SK-N-SH treated with all-trans-retinoic acid at 6 μM for 48 hours (cell line): ENCODE results near the gene MPP3.

Experiments used
- ATAC-seq: fragments of 200-7000 bp; cut with Tn5 transposase; 3 replicates; pipeline ENCODE4 v1.9.1; 2020; ENCODE audit warnings: mild to moderate bottlenecking, moderate library complexity
- BACH2 ChIP-seq: fragments of 250-450 bp; sonication (Bioruptor Pico); IDR thresholded peaks from 2 replicates; pipeline ENCODE4 v1.9.0; 2021; ENCODE audit warnings: mild to moderate bottlenecking, borderline replicate concordance
- CSDC2 ChIP-seq: fragments of 250-450 bp; sonication (Bioruptor Pico); IDR thresholded peaks from 2 replicates; pipeline ENCODE4 v1.5.0; 2020; ENCODE audit warnings: mild to moderate bottlenecking, moderate library complexity
- ESRRG ChIP-seq: fragments of 250-450 bp; sonication (Bioruptor Pico); IDR thresholded peaks from 2 replicates; pipeline ENCODE4 v1.6.1; 2021; ENCODE audit warnings: mild to moderate bottlenecking
- GLIS3 ChIP-seq: fragments of 250-450 bp; sonication (Bioruptor Pico); IDR thresholded peaks from 2 replicates; pipeline ENCODE4 v1.5.0; 2020; ENCODE audit warnings: mild to moderate bottlenecking, moderate library complexity
- ISL1 ChIP-seq: fragments of 250-450 bp; sonication (Bioruptor Pico); IDR thresholded peaks from 2 replicates; pipeline ENCODE4 v2.1.2; 2022; ENCODE audit warnings: mild to moderate bottlenecking, moderate library complexity
- OSR1 ChIP-seq: fragments of 250-450 bp; sonication (Bioruptor Pico); IDR thresholded peaks from 2 replicates; pipeline ENCODE4 v1.8.0; 2022; ENCODE audit warnings: moderate library complexity, mild to moderate bottlenecking, inconsistent platforms
- PPARA ChIP-seq: fragments of 250-450 bp; sonication (Bioruptor Pico); IDR thresholded peaks from 2 replicates; pipeline ENCODE4 v1.5.0; 2020; ENCODE audit warnings: mild to moderate bottlenecking, borderline replicate concordance
- RARB ChIP-seq: fragments of 250-450 bp; sonication (Bioruptor Pico); IDR thresholded peaks from 2 replicates; pipeline ENCODE4 v1.8.0; 2021; ENCODE audit warnings: mild to moderate bottlenecking, moderate library complexity
- SNAI2 ChIP-seq: fragments of 250-450 bp; sonication (Bioruptor Pico); IDR thresholded peaks from 2 replicates; pipeline ENCODE4 v1.5.0; 2020; ENCODE audit warnings: mild to moderate bottlenecking, moderate library complexity
- TOX ChIP-seq: fragments of 250-450 bp; sonication (Bioruptor Pico); IDR thresholded peaks from 2 replicates; pipeline ENCODE4 v1.8.0; 2021; ENCODE audit warnings: mild to moderate bottlenecking, moderate library complexity, borderline replicate concordance
- ZC3H10 ChIP-seq: fragments of 250-450 bp; sonication (Bioruptor Pico); IDR thresholded peaks from 2 replicates; pipeline ENCODE4 v1.5.1; 2021; ENCODE audit warnings: mild to moderate bottlenecking, moderate library complexity
- ZFP3 ChIP-seq: fragments of 250-450 bp; sonication (Bioruptor Pico); IDR thresholded peaks from 2 replicates; pipeline ENCODE4 v1.5.0; 2020; ENCODE audit warnings: mild to moderate bottlenecking, moderate library complexity
- ZFP30 ChIP-seq: fragments of 450-650 bp; formaldehyde crosslinking; IDR thresholded peaks from 2 replicates; pipeline ENCODE4 v1.5.0; 2022; ENCODE audit warnings: mild to moderate bottlenecking, moderate library complexity
- ZNF565 ChIP-seq: fragments of 450-650 bp; formaldehyde crosslinking; conservative IDR thresholded peaks from 2 replicates; pipeline ENCODE4 v1.5.0; 2020; ENCODE audit warnings: low read depth, mild to moderate bottlenecking, moderate library complexity
- ZNF70 ChIP-seq: fragments of 450-650 bp; formaldehyde crosslinking; IDR thresholded peaks from 2 replicates; pipeline ENCODE4 v1.5.0; 2020; ENCODE audit warnings: mild to moderate bottlenecking, moderate library complexity
- ZNF8 ChIP-seq: fragments of 450-650 bp; formaldehyde crosslinking; IDR thresholded peaks from 2 replicates; pipeline ENCODE4 v1.5.0; 2020; ENCODE audit warnings: mild to moderate bottlenecking, moderate library complexity
- TF ChIP-seq, protein P1 (sequence below): fragments of 250-450 bp; sonication (Bioruptor Pico); IDR thresholded peaks from 2 replicates; pipeline ENCODE4 v1.5.1; 2021; ENCODE audit warnings: mild to moderate bottlenecking, moderate library complexity
- TF ChIP-seq, protein P2 (sequence below): fragments of 250-450 bp; sonication (Bioruptor Pico); IDR thresholded peaks from 2 replicates; pipeline ENCODE4 v1.5.0; 2020; ENCODE audit warnings: mild to moderate bottlenecking, moderate library complexity
- TF ChIP-seq, protein P3 (sequence below): fragments of 250-450 bp; sonication (Bioruptor Pico); IDR thresholded peaks from 2 replicates; pipeline ENCODE4 v1.5.1; 2020; ENCODE audit warnings: low read depth, mild to moderate bottlenecking, moderate library complexity
- TF ChIP-seq, protein P4 (sequence below): fragments of 250-450 bp; sonication (Bioruptor Pico); IDR thresholded peaks from 2 replicates; pipeline ENCODE4 v1.8.0; 2021; ENCODE audit warnings: low read depth, mild to moderate bottlenecking, moderate library complexity, borderline replicate concordance

Gene MPP3

DNA sequence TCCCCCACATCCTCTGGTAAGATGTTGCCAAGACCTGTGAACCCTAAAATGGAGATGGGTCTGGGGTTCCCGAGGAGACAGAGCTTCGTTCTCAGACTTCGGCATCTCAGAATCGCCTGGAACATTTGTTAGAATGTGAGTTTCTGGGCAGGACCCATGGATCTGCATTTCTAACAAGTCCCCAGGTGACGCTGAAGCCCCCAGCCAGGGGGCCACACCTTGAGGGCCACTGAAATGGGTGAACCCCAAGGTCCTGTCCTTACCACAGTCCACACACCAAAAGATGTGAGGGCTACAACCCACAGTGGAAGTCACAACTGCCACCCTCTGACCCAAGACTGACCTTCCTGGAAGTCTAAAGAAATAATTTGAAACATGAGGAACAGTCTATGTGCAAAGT, 14.0 kb downstream of the MPP3 start:
- no peak for ATAC-seq
- TF ChIP-seq ESRRG (CRISPR knock-in tag) (no peak), ISL1 (CRISPR knock-in tag) (no peak), ZFP3 (CRISPR knock-in tag) (no peak), OSR1 (CRISPR knock-in tag) (no peak), ZC3H10 (CRISPR knock-in tag) (no peak), ZNF565 (CRISPR knock-in tag) (no peak), TOX (CRISPR knock-in tag) (no peak), BACH2 (no peak), RARB (CRISPR knock-in tag) (no peak), ZNF8 (CRISPR knock-in tag) (no peak), ZNF70 (CRISPR knock-in tag) (no peak), CSDC2 (CRISPR knock-in tag) (no peak)
- TF ChIP-seq, protein P1, sequence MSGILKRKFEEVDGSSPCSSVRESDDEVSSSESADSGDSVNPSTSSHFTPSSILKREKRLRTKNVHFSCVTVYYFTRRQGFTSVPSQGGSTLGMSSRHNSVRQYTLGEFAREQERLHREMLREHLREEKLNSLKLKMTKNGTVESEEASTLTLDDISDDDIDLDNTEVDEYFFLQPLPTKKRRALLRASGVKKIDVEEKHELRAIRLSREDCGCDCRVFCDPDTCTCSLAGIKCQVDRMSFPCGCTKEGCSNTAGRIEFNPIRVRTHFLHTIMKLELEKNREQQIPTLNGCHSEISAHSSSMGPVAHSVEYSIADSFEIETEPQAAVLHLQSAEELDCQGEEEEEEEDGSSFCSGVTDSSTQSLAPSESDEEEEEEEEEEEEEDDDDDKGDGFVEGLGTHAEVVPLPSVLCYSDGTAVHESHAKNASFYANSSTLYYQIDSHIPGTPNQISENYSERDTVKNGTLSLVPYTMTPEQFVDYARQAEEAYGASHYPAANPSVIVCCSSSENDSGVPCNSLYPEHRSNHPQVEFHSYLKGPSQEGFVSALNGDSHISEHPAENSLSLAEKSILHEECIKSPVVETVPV (CRISPR knock-in tag) = no peak

GRCh38 chr17:43817826-43818225, 15.1 kb downstream of the MPP3 start:
- no peak for TF ChIP-seq BACH2
- TF ChIP-seq TOX (CRISPR knock-in tag) = no peak
- no peak for ATAC-seq

GRCh38 chr17:43816336-43817320, 16.3 kb downstream of the MPP3 start:
- TF ChIP-seq, protein P2, sequence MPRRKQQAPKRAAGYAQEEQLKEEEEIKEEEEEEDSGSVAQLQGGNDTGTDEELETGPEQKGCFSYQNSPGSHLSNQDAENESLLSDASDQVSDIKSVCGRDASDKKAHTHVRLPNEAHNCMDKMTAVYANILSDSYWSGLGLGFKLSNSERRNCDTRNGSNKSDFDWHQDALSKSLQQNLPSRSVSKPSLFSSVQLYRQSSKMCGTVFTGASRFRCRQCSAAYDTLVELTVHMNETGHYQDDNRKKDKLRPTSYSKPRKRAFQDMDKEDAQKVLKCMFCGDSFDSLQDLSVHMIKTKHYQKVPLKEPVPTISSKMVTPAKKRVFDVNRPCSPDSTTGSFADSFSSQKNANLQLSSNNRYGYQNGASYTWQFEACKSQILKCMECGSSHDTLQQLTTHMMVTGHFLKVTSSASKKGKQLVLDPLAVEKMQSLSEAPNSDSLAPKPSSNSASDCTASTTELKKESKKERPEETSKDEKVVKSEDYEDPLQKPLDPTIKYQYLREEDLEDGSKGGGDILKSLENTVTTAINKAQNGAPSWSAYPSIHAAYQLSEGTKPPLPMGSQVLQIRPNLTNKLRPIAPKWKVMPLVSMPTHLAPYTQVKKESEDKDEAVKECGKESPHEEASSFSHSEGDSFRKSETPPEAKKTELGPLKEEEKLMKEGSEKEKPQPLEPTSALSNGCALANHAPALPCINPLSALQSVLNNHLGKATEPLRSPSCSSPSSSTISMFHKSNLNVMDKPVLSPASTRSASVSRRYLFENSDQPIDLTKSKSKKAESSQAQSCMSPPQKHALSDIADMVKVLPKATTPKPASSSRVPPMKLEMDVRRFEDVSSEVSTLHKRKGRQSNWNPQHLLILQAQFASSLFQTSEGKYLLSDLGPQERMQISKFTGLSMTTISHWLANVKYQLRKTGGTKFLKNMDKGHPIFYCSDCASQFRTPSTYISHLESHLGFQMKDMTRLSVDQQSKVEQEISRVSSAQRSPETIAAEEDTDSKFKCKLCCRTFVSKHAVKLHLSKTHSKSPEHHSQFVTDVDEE = no peak
- TF ChIP-seq ZNF70 (CRISPR knock-in tag) (no peak), TOX (CRISPR knock-in tag) (no peak), SNAI2 (no peak), CSDC2 (CRISPR knock-in tag) (no peak), ZFP30 (CRISPR knock-in tag) (no peak), BACH2 (no peak), PPARA (CRISPR knock-in tag) (no peak), OSR1 (CRISPR knock-in tag) (no peak), ZNF8 (CRISPR knock-in tag) (no peak), ESRRG (CRISPR knock-in tag) (no peak), ZFP3 (CRISPR knock-in tag) (no peak), ZC3H10 (CRISPR knock-in tag) (no peak), ZNF565 (CRISPR knock-in tag) (no peak)
- TF ChIP-seq, protein P3, sequence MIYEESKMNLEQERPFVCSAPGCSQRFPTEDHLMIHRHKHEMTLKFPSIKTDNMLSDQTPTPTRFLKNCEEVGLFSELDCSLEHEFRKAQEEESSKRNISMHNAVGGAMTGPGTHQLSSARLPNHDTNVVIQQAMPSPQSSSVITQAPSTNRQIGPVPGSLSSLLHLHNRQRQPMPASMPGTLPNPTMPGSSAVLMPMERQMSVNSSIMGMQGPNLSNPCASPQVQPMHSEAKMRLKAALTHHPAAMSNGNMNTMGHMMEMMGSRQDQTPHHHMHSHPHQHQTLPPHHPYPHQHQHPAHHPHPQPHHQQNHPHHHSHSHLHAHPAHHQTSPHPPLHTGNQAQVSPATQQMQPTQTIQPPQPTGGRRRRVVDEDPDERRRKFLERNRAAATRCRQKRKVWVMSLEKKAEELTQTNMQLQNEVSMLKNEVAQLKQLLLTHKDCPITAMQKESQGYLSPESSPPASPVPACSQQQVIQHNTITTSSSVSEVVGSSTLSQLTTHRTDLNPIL (CRISPR knock-in tag) = no peak
- TF ChIP-seq, protein P4, sequence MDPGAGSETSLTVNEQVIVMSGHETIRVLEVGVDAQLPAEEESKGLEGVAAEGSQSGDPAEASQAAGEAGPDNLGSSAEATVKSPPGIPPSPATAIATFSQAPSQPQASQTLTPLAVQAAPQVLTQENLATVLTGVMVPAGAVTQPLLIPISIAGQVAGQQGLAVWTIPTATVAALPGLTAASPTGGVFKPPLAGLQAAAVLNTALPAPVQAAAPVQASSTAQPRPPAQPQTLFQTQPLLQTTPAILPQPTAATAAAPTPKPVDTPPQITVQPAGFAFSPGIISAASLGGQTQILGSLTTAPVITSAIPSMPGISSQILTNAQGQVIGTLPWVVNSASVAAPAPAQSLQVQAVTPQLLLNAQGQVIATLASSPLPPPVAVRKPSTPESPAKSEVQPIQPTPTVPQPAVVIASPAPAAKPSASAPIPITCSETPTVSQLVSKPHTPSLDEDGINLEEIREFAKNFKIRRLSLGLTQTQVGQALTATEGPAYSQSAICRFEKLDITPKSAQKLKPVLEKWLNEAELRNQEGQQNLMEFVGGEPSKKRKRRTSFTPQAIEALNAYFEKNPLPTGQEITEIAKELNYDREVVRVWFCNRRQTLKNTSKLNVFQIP (CRISPR knock-in tag) = no peak
- no peak for ATAC-seq

DNA sequence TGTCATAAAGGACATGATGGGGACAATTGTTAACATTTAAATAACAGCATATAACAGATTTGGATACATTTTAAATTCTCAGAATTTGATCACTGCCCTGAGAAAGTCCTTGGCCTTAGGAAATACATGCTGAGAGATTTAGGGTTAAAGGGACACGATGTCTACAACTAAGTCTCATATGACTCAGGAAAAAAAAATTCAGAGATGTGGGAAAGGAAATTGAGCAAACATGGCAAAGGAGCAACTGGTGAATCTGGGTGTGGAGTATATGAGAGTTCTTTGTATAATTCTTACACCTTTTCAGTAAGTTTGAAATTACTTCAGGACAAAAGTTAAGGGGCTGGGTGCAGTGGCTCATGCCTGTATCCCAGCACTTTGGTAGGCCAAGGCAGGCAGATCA, 18.2 kb downstream of the MPP3 start:
- no peak for TF ChIP-seq GLIS3
- no peak for TF ChIP-seq ZC3H10 (CRISPR knock-in tag)
- TF ChIP-seq ZFP3 (CRISPR knock-in tag) = no peak
- no peak for TF ChIP-seq SNAI2
- TF ChIP-seq, protein P1 (CRISPR knock-in tag) = no peak
- TF ChIP-seq ZFP30 (CRISPR knock-in tag) = no peak
- peak; percentile 33; the same call in 2 of the 3 replicates for ATAC-seq
